ENCODE measurements around the gene MKNK2. TPM values are rescaled to one million over a fixed set of nuclear protein-coding genes. Genes with fewer than 3 reads are reported as not detected.
A peak's percentile ranks its signal among the peaks of the same experiment; 100 is the strongest.
"Not testable (repeated sequence)": the region's sequence is repeated elsewhere in the genome, so short reads cannot be mapped to it uniquely, and the experiment has no call there.

MKNK2 gene
- total RNA-seq, 1 donor from 2014 or later = 154 TPM

GRCh38 chr19:2036424-2036823, 14.6 kb downstream of the MKNK2 start:
- no peak for DNase-seq (ENCODE audit: low read depth)
- no peak for TF ChIP-seq CTCF (conservative IDR thresholded peaks at IDR 0.05; ENCODE audit: low read depth, low read length)

GRCh38 chr19:2035590-2035991, 15.5 kb downstream of the MKNK2 start:
- no peak for TF ChIP-seq CTCF (conservative IDR thresholded peaks at IDR 0.05; ENCODE audit: low read depth, low read length)
- DNase-seq (ENCODE audit: low read depth) = no peak
- no peak overlapping the region for H3K4me3 ChIP-seq (ENCODE audit: low read depth, low read length)

More at GRCh38 chr19:2036424-2036823, 14.6 kb downstream of the MKNK2 start:
- no peak overlapping the region for H3K4me3 ChIP-seq (ENCODE audit: low read depth, low read length)

GRCh38 chr19:2034729-2035589, 16.1 kb downstream of the MKNK2 start:
- H3K4me3 ChIP-seq (ENCODE audit: low read depth, low read length) = no peak overlapping the region
- no peak for DNase-seq (ENCODE audit: low read depth)
- TF ChIP-seq CTCF (conservative IDR thresholded peaks at IDR 0.05; ENCODE audit: low read depth, low read length) = no peak

GRCh38 chr19:2034253-2034652, 16.8 kb downstream of the MKNK2 start:
- not testable (repeated sequence) for H3K4me3 ChIP-seq (ENCODE audit: low read depth, low read length); DNase-seq (ENCODE audit: low read depth)

GRCh38 chr19:2033825-2034159, 17.3 kb downstream of the MKNK2 start:
- TF ChIP-seq CTCF (conservative IDR thresholded peaks at IDR 0.05; ENCODE audit: low read depth, low read length) = no peak
- no peak for DNase-seq (ENCODE audit: low read depth)

GRCh38 chr19:2033115-2033824, 17.8 kb downstream of the MKNK2 start:
- no peak for TF ChIP-seq CTCF (conservative IDR thresholded peaks at IDR 0.05; ENCODE audit: low read depth, low read length)
- no peak for DNase-seq (ENCODE audit: low read depth)
- no peak overlapping the region for H3K4me3 ChIP-seq (ENCODE audit: low read depth, low read length)

More at GRCh38 chr19:2033825-2034159, 17.3 kb downstream of the MKNK2 start:
- H3K4me3 ChIP-seq (ENCODE audit: low read depth, low read length) = no peak overlapping the region

- TF ChIP-seq CTCF (conservative IDR thresholded peaks at IDR 0.05; ENCODE audit: low read depth, low read length) = no peak
- peak overlapping the region; percentile 33 for H3K4me3 ChIP-seq (ENCODE audit: low read depth, low read length)
- peak; percentile 48 for DNase-seq (ENCODE audit: low read depth)
Observed at GRCh38 chr19:2032296-2032941, 18.6 kb downstream of the MKNK2 start.
